Measurements from ENCODE around the gene CWC22.
A peak's percentile ranks its signal among the peaks of the same experiment; 100 is the strongest.

CWC22 gene

DNA sequence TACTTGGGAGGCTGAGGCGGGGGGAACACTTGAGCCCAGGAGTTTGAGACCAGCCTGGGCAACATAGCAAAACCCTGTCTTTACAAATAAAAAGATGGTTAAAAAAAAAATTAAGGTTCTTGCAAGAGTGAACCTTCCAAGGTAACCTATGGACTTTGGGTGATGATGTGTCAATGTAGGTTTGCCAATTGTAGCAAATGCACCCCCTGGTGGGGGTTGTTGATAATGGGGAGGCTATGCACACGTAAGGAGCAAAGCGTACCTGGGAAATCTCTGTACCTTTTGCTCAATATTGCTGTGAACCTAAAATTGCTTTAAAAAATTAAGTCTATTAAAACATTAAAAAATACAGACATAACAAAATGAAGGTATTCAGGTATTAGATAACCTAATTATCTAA, 70.4 kb downstream of the CWC22 start:
- Histone ChIP-seq H3K79me2 (ENCODE audit: low read length) (no peaks in the 10 kb centered on the region), H3K9me3 (replicated peaks; ENCODE audit: insufficient read depth, low read length) (no peaks in the 10 kb centered on the region), H3K4me2 (ENCODE audit: low read depth, low read length) (no peak overlapping the region), H3K36me3 (replicated peaks; ENCODE audit: insufficient read depth, low read length) (no peaks in the 10 kb centered on the region), H3K27me3 (replicated peaks; ENCODE audit: insufficient read depth, low read length) (no peaks in the 10 kb centered on the region), H4K20me1 (ENCODE audit: insufficient read depth, low read length) (no peaks in the 10 kb centered on the region), H3K4me1 (ENCODE audit: low read length) (peaks cover 32% of the 10 kb centered on the region), H3F3A (ENCODE audit: insufficient read depth, low read length) (no peaks in the 10 kb centered on the region), H3K9me2 (replicated peaks; ENCODE audit: insufficient read depth, low read length) (no peaks in the 10 kb centered on the region), H3K4me3 (ENCODE audit: low read length) (no peak overlapping the region), H3K27ac (ENCODE audit: low read length) (no peak overlapping the region), H2AFZ (ENCODE audit: low read length) (no peak overlapping the region), H3K9ac (ENCODE audit: low read length) (no peak overlapping the region)
- no peak for TF ChIP-seq EZH2phosphoT487 (IDR thresholded peaks at IDR 0.05; ENCODE audit: low read length)
- TF ChIP-seq, protein P1, sequence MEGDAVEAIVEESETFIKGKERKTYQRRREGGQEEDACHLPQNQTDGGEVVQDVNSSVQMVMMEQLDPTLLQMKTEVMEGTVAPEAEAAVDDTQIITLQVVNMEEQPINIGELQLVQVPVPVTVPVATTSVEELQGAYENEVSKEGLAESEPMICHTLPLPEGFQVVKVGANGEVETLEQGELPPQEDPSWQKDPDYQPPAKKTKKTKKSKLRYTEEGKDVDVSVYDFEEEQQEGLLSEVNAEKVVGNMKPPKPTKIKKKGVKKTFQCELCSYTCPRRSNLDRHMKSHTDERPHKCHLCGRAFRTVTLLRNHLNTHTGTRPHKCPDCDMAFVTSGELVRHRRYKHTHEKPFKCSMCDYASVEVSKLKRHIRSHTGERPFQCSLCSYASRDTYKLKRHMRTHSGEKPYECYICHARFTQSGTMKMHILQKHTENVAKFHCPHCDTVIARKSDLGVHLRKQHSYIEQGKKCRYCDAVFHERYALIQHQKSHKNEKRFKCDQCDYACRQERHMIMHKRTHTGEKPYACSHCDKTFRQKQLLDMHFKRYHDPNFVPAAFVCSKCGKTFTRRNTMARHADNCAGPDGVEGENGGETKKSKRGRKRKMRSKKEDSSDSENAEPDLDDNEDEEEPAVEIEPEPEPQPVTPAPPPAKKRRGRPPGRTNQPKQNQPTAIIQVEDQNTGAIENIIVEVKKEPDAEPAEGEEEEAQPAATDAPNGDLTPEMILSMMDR (IDR thresholded peaks at IDR 0.05; ENCODE audit: low read length) = peak; percentile 44
- peak; percentile 35 for DNase-seq

DNA sequence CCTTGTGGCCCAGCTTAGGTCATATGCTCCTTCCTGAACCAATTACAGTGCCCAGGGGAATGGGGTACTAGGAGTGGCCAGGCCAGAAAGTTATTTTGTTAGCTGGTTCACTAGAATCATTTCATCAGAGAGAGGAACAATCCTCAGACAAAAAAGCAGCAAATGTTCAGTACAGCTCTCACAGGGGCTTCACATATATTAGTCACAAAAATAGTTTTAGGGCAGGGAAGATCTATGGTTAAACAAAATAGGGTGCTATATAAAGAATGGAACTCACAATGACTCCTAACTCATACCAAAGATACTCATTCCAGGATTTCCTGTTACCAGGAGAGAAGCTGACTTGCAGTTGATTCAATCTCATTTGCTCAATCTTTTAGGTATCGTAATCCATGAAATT, 71.0 kb downstream of the CWC22 start:
- H4K20me1 ChIP-seq (ENCODE audit: insufficient read depth, low read length) = no peaks in the 10 kb centered on the region
- no peak for DNase-seq
- H3F3A ChIP-seq (ENCODE audit: insufficient read depth, low read length) = no peaks in the 10 kb centered on the region
- no peaks in the 10 kb centered on the region for H3K27me3 ChIP-seq (replicated peaks; ENCODE audit: insufficient read depth, low read length)
- no peak overlapping the region for H3K9ac ChIP-seq (ENCODE audit: low read length)
- H3K79me2 ChIP-seq (ENCODE audit: low read length) = no peaks in the 10 kb centered on the region
- H2AFZ ChIP-seq (ENCODE audit: low read length) = no peak overlapping the region
- H3K4me3 ChIP-seq (ENCODE audit: low read length) = no peak overlapping the region
- H3K4me2 ChIP-seq (ENCODE audit: low read depth, low read length) = no peak overlapping the region
- no peaks in the 10 kb centered on the region for H3K36me3 ChIP-seq (replicated peaks; ENCODE audit: insufficient read depth, low read length)
- no peaks in the 10 kb centered on the region for H3K9me2 ChIP-seq (replicated peaks; ENCODE audit: insufficient read depth, low read length)
- peaks cover 32% of the 10 kb centered on the region for H3K4me1 ChIP-seq (ENCODE audit: low read length)
- TF ChIP-seq EZH2 (optimal IDR thresholded peaks at IDR 0.05; ENCODE audit: low read depth, low read length) = no peak
- no peak for TF ChIP-seq EZH2phosphoT487 (IDR thresholded peaks at IDR 0.05; ENCODE audit: low read length)
- TF ChIP-seq, protein P1 (IDR thresholded peaks at IDR 0.05; ENCODE audit: low read length) = no peak
- peak overlapping the region; percentile 28; the same call in 1 of the 2 replicates for H3K27ac ChIP-seq (ENCODE audit: low read length)
- H3K9me3 ChIP-seq (replicated peaks; ENCODE audit: insufficient read depth, low read length) = no peaks in the 10 kb centered on the region

DNA sequence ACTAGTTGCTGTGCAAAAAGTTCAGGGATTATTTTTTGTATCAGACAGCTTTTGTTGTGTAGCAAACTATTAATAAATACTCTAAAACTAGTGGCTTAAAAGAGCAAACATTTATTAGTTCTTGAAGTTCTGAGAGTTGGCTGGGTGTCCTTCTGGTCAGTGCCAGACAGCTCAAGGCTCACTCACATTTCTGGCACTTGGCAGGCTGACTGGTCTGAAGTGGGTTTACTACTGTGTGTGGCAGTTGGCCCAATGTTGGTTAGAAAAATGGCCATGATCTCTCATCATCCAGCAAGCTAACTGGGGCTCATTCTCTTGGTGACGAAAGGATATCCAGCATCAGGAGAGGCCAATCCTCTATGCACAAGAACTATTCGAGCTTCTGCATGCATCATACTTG, 74.3 kb downstream of the CWC22 start:
- H3K9me2 ChIP-seq (replicated peaks; ENCODE audit: insufficient read depth, low read length) = no peaks in the 10 kb centered on the region
- TF ChIP-seq, protein P1 (IDR thresholded peaks at IDR 0.05; ENCODE audit: low read length) = no peak
- TF ChIP-seq EZH2 (optimal IDR thresholded peaks at IDR 0.05; ENCODE audit: low read depth, low read length) = no peak
- no peak for DNase-seq
- H3K79me2 ChIP-seq (ENCODE audit: low read length) = no peaks in the 10 kb centered on the region
- no peak overlapping the region for H3K9ac ChIP-seq (ENCODE audit: low read length)
- H3K36me3 ChIP-seq (replicated peaks; ENCODE audit: insufficient read depth, low read length) = no peaks in the 10 kb centered on the region
- H3K27ac ChIP-seq (ENCODE audit: low read length) = no peak overlapping the region
- no peak overlapping the region for H3K4me3 ChIP-seq (ENCODE audit: low read length)
- peaks cover 26% of the 10 kb centered on the region for H3K4me1 ChIP-seq (ENCODE audit: low read length)
- no peak overlapping the region for H3K4me2 ChIP-seq (ENCODE audit: low read depth, low read length)
- no peaks in the 10 kb centered on the region for H3F3A ChIP-seq (ENCODE audit: insufficient read depth, low read length)
- no peaks in the 10 kb centered on the region for H3K9me3 ChIP-seq (replicated peaks; ENCODE audit: insufficient read depth, low read length)
- H4K20me1 ChIP-seq (ENCODE audit: insufficient read depth, low read length) = no peaks in the 10 kb centered on the region
- no peaks in the 10 kb centered on the region for H3K27me3 ChIP-seq (replicated peaks; ENCODE audit: insufficient read depth, low read length)
- no peak overlapping the region for H2AFZ ChIP-seq (ENCODE audit: low read length)

All from MM.1S (cell line).